HK-2 (cell line): ENCODE measurements around the gene SYT9.
"Not testable (repeated sequence)": the region's sequence is repeated elsewhere in the genome, so short reads cannot be mapped to it uniquely, and the experiment has no call there.

Experiments used
- DNase-seq: peaks from one replicate; pipeline ENCODE4 v3.0.0-alpha.2; 2018; ENCODE audit not compliant: unreplicated experiment

SYT9 gene

DNA sequence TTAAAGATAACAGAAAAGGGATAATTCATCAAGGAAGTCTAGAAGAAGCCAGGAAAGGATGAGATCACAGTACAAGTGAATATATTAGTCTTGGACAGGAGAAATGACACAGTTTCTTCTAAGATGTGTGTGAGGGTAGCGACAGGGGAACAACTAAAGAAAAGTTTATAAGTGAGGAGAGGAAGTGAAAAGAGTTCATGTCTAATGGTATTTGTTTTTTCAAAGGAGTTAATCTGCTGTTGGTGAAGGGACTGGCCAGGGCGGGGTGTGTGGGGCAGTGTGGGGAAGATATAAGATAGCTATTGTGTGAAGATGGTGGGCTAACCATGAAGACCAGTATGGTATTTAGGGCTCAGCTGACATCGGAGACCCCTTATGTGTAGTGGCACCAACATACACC, 254.5 kb downstream of the SYT9 start:
- no peak for DNase-seq

DNA sequence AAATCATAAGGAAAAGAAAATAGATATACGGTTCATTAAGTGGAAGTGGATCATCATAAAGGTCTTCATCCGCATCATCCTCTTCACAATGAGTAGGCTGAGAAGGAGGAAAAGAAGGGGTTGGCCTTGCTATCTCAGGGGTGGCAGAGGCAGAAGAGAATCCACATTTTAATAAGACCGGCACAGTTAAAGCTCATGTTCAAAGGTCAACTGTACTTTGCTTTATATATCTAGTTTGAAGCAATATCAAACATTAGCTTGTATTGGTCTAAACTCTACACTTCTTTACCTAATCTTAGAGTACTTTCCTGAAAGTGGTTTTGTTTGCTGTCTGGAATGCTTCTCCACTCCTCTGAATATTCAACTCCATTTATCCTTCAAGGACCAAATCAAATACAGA, 256.4 kb downstream of the SYT9 start:
- no peak for DNase-seq

DNA sequence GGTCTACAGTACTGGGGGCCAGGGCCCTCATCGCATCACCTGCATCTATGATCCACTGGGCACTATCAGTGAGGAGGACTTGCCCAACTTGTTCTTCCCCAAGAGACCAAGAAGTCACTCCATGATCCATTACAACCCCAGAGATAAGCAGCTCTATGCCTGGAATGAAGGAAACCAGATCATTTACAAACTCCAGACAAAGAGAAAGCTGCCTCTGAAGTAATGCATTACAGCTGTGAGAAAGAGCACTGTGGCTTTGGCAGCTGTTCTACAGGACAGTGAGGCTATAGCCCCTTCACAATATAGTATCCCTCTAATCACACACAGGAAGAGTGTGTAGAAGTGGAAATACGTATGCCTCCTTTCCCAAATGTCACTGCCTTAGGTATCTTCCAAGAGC, 258.3 kb downstream of the SYT9 start:
- no peak for DNase-seq

DNA sequence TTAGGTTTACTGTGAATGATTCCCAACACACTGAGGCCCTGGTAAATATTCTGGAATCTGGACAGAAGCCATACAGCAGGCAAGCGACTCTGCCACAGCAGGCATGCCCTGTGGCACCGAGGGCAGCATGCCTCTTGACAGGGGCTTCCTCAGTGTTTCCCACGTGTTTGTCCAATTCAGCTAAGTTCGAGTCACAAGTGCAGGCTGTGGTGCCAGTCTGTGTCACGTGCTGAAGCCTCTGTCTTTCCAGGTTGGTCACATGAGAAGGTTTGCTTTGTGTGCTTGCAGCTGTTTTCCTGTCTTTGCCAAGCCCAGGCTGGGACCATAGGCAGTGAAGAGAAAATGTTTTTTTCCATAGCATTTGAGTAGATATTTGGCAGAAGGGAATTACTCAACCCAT, 259.7 kb downstream of the SYT9 start:
- DNase-seq = no peak

DNA sequence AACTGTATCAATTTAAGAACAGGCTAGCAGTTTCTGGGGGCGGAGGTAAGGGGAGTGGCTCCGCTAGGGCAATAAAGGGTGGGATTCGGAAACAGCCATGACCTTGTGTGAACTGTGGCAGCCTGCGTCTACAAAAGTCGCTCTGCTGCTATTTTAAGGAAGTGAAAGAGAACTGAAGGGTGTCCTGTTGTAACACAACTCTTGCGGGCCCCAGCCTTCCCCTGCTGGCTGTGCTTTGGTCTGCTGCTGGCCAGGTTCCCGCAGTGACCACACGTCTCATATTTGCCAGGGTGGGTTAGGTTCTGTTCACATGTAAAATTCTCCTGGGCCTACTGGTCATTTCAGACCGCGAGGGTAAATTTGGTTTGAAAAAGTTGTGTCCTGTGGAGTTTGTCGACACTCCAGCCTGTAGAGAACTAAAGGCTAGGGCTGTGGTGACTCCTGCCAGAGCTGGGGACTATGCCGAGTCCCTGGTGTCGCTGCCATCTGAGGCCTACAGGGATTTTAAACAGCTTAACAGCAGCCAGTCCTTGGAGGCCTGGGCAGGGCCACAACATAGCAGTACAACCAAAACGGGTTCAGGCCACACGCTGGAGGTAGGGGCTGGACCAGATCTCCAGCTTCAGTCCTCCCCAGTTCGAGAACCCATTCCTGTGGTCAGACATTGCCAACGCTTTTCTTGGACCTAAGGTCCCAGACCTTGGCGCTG, 261.0 kb downstream of the SYT9 start:
- no peak for DNase-seq

DNA sequence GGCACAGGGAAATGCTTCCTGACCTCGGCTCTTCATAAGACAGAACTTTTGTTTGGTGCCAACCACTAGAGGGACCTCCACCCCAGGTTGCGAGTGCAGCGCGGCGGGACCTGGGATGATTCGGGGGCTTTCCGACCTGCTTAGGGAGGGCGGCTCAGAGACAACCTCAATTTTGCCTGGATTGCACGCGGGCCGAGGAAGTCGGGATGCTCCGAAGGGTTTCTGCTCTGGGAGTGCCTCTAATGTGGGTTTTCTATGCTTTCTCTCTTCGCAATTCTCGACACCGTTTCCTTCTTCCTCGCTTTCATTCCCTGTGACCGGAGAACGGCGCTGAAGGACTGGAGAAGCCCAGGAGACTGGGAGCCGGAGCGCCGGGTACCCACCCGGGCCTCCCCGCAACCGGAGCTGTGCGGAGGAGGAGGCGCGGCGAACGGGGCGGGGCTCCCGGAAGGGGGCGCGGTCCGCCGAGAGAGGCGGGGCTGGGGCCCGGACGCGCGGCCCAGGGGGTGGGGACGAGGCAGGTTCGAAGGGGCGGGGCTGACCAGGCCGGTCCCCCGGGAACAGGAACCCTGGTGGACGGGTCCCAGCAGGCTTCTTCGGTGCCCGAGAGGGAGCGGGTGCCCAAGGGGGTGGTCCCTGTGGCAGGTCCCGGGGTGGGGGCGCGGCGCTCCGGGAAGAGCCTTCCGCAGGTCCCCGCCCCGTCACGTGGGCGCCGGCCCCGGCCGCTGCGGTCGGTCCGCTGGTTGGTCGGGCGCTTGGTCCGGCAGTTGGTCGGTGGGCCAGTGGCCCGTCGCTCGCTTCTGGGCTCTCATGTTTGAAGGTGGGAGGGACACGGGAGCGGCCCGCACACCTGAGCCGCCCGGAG, 261.8 kb downstream of the SYT9 start, which contains the start of gene PPFIBP2:
PPFIBP2 (plus strand) TSS at position 766 of the 865 bp plus-strand sequence. CDS start 35,477 bp downstream, outside the sequence.
- peak; percentile 44 for DNase-seq

DNA sequence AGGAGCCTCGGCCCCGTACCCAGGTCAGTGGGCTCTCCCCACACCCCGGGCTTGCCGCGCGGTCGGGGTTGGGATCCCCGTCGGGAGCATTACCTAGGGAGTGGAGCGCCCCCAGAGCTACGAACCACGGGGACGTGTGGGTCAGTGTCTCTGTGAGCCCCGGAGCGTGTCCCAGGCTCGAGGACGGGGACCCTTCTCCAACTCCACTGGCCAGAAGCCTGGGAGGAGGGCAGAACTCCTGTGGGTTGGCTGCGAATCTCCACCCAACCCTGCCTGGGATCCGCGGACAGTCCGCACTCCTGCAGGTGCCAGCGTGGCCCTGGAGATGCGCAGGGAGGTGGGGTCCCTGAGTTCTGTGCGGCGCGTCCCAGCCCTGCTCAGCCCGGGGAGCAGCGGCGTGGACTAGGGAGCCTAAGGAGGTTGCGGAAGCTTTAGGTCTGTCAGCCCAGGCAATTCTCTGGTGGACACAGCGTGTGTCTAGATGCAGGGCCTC, 262.4 kb downstream of the SYT9 start:
- no peak for DNase-seq

DNA sequence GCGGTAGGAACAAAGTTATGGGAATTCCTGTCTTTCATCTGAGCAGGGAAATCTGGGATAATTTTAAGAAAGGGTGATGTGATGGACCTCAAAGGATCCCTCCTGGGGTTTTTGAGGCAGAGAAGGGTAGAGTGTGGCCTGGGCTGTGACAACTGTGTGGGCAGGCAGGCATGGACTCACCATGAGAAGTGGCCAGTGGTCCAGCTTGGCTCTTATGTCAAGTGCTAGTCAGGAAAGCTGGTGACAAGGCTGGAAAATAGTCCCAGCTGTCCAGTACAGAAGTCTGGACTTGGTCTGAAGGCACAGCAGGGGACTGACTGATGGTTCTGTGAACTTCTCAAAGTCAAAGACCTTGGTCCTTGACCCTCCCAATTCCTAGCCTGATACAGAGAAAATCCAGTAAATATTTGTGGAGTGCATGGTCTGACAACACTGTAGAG, 263.8 kb downstream of the SYT9 start:
- no peak for DNase-seq

DNA sequence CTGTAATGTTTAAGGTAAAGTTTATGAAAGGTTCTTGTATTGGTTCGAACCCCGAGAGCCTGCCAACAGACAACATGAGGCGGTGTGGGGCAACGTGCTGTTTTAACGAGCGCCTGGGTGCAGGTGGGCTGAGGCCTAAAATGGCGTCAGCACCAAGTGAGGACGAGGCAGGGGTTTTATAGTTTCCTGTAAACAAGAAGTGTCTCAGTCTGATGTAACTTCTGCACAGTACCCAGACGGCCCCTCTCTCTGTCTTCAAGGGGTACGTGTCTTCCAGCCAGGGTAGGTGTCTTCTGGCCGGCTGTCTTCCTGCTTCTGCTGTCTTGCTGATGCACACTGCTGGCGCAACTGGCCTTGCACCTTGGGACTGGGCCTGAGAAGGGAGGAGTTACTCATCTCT, 264.8 kb downstream of the SYT9 start:
- no peak for DNase-seq

DNA sequence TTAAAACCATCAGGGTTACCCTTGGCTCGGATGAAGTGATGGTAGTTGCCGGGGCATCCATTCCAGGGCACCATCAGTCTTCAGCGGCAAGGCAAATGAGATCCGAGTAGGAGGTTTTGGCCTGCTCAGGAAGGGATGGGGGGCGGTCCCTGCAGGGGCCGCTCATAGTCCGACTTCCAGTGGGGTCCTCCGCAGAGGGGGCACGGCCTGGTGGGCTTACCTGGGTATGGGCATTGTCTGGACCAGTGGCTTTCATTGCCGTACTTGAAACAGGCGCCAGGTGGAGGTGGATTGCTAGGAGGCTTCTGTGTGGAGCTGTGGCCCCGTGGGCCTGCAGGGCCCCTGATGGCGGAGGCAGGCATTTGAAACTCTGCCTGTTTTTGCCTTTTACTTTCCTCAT, 266.0 kb downstream of the SYT9 start:
- DNase-seq = not testable (repeated sequence)
